Parathyroid adenoma (tissue), 2 donors: ENCODE results near the gene LPA.
"Not testable (repeated sequence)": the region's sequence is repeated elsewhere in the genome, so short reads cannot be mapped to it uniquely, and the experiment has no call there.

ENCODE experiments used
- H2AFZ ChIP-seq: fragments of 300-600 bp; sonication (generic); one replicate; pipeline ENCODE4 v1.7.0; 2017; ENCODE audit warnings: antibody characterized with exemption, mild to moderate bottlenecking
- H3K27ac ChIP-seq: fragments of 300-600 bp; sonication (generic); one replicate; pipeline ENCODE4 v1.7.0; 2017
- H3K27me3 ChIP-seq: fragments of 300-600 bp; sonication (generic); one replicate; pipeline ENCODE4 v1.7.0; 2017; ENCODE audit warnings: low read length; ENCODE audit not compliant: control insufficient read depth, insufficient read depth
- H3K36me3 ChIP-seq: fragments of 300-600 bp; sonication (generic); one replicate; pipeline ENCODE4 v1.7.0; 2017; ENCODE audit warnings: low read length; ENCODE audit not compliant: control insufficient read depth, insufficient read depth
- H3K4me1 ChIP-seq: fragments of 300-600 bp; sonication (generic); one replicate; pipeline ENCODE4 v1.7.0; 2017; ENCODE audit warnings: control low read depth
- H3K4me2 ChIP-seq: fragments of 300-600 bp; sonication (generic); one replicate; pipeline ENCODE4 v1.7.0; 2017; ENCODE audit warnings: low read length
- H3K4me3 ChIP-seq: fragments of 300-600 bp; sonication (generic); one replicate; pipeline ENCODE4 v1.7.0; 2017; ENCODE audit warnings: low read depth, low read length
- H3K79me2 ChIP-seq: fragments of 300-600 bp; sonication (generic); one replicate; pipeline ENCODE4 v1.7.0; 2017; ENCODE audit warnings: control low read depth
- H3K9ac ChIP-seq: fragments of 300-600 bp; sonication (generic); one replicate; pipeline ENCODE4 v1.7.0; 2017; ENCODE audit warnings: mild to moderate bottlenecking
- H3K9me3 ChIP-seq: fragments of 300-600 bp; sonication (generic); one replicate; pipeline ENCODE4 v1.7.0; 2017; ENCODE audit warnings: low read length; ENCODE audit not compliant: control insufficient read depth
- CTCF ChIP-seq: fragments of 300-600 bp; sonication (generic); IDR thresholded peaks from one replicate; pipeline ENCODE4 v1.7.0; 2017; ENCODE audit warnings: antibody characterized with exemption, mild to moderate bottlenecking
- donor health status: primary hyperparathyroidism.

The LPA gene

GRCh38 chr6:160692369-160692959 lies 28.4 kb upstream of the LPA start:
- Histone ChIP-seq H3K4me3 (no peak overlapping the region), H3K9me3 (no peaks in the 10 kb centered on the region), H3K4me1 (no peaks in the 10 kb centered on the region), H3K79me2 (no peaks in the 10 kb centered on the region), H3K27ac (no peak overlapping the region), H3K4me2 (no peak overlapping the region), H3K36me3 (no peaks in the 10 kb centered on the region), H3K9ac (no peak overlapping the region), H3K27me3 (no peaks in the 10 kb centered on the region), H2AFZ (no peak overlapping the region)
- no peak for TF ChIP-seq CTCF

- no peak for TF ChIP-seq CTCF
- no peak overlapping the region for H2AFZ ChIP-seq
- H3K9me3 ChIP-seq, result no peaks in the 10 kb centered on the region
- no peak overlapping the region for H3K4me2 ChIP-seq
- no peaks in the 10 kb centered on the region for H3K27me3 ChIP-seq
- H3K4me1 ChIP-seq, result no peaks in the 10 kb centered on the region
- H3K36me3 ChIP-seq, result no peaks in the 10 kb centered on the region
- no peak overlapping the region for H3K4me3 ChIP-seq
- no peak overlapping the region for H3K9ac ChIP-seq
- H3K79me2 ChIP-seq, result no peaks in the 10 kb centered on the region
- no peak overlapping the region for H3K27ac ChIP-seq
Measured at GRCh38 chr6:160691617-160692016, 27.5 kb upstream of the LPA start.

GRCh38 chr6:160690458-160690857 lies 26.4 kb upstream of the LPA start:
- Histone ChIP-seq H2AFZ (no peak overlapping the region), H3K4me1 (no peaks in the 10 kb centered on the region), H3K27ac (no peak overlapping the region), H3K36me3 (no peaks in the 10 kb centered on the region), H3K9me3 (no peaks in the 10 kb centered on the region), H3K9ac (no peak overlapping the region), H3K4me2 (no peak overlapping the region), H3K4me3 (no peak overlapping the region), H3K27me3 (no peaks in the 10 kb centered on the region), H3K79me2 (no peaks in the 10 kb centered on the region)
- no peak for TF ChIP-seq CTCF

- H3K79me2 ChIP-seq, result no peaks in the 10 kb centered on the region
- no peak overlapping the region for H3K4me3 ChIP-seq
- no peak for TF ChIP-seq CTCF
- H3K36me3 ChIP-seq, result no peaks in the 10 kb centered on the region
- no peaks in the 10 kb centered on the region for H3K4me1 ChIP-seq
- H2AFZ ChIP-seq, result no peak overlapping the region
- H3K9me3 ChIP-seq, result no peaks in the 10 kb centered on the region
- H3K27me3 ChIP-seq, result no peaks in the 10 kb centered on the region
- H3K27ac ChIP-seq, result no peak overlapping the region
- no peak overlapping the region for H3K9ac ChIP-seq
- H3K4me2 ChIP-seq, result no peak overlapping the region
Measured at GRCh38 chr6:160685762-160686450, 21.8 kb upstream of the LPA start.

- H3K9me3 ChIP-seq, H3K79me2 ChIP-seq, H3K27ac ChIP-seq, H3K9ac ChIP-seq, H3K36me3 ChIP-seq, H2AFZ ChIP-seq, H3K4me1 ChIP-seq, H3K27me3 ChIP-seq, H3K4me2 ChIP-seq, H3K4me3 ChIP-seq: not testable (repeated sequence)
Measured at GRCh38 chr6:160685101-160685761, 21.2 kb upstream of the LPA start.
